ENCODE measurements around the gene BCKDHB.

Gene BCKDHB

GRCh38 chr6:80338201-80338836, 231.8 kb downstream of the BCKDHB start:
- no peak for DNase-seq

- DNase-seq: no peak
Observed at GRCh38 chr6:80339421-80339820, 232.9 kb downstream of the BCKDHB start.

GRCh38 chr6:80340280-80340679, 233.8 kb downstream of the BCKDHB start:
- DNase-seq: no peak

- no peak for DNase-seq
Observed at GRCh38 chr6:80340686-80341085, 234.2 kb downstream of the BCKDHB start.

- DNase-seq: no peak
Observed at GRCh38 chr6:80341330-80341729, 234.9 kb downstream of the BCKDHB start.

- DNase-seq: no peak
Observed at GRCh38 chr6:80343511-80343910, 237.0 kb downstream of the BCKDHB start.

- no peak for DNase-seq
Observed at GRCh38 chr6:80347101-80347500, 240.6 kb downstream of the BCKDHB start.

GRCh38 chr6:80348263-80348662, 241.8 kb downstream of the BCKDHB start:
- DNase-seq: no peak

- no peak for DNase-seq
Observed at GRCh38 chr6:80356000-80356399, 249.5 kb downstream of the BCKDHB start.

GRCh38 chr6:80356545-80356944, 250.1 kb downstream of the BCKDHB start:
- no peak for DNase-seq

GRCh38 chr6:80357081-80357480, 250.6 kb downstream of the BCKDHB start:
- no peak for DNase-seq

- DNase-seq: no peak
Observed at GRCh38 chr6:80357674-80358073, 251.2 kb downstream of the BCKDHB start.

- no peak for DNase-seq
Observed at GRCh38 chr6:80363501-80364122, 257.1 kb downstream of the BCKDHB start.

GRCh38 chr6:80364149-80364548, 257.7 kb downstream of the BCKDHB start:
- no peak for DNase-seq

GRCh38 chr6:80366051-80366450, 259.6 kb downstream of the BCKDHB start:
- no peak for DNase-seq

- no peak for DNase-seq
Observed at GRCh38 chr6:80366714-80367113, 260.2 kb downstream of the BCKDHB start.

- DNase-seq: no peak
Observed at GRCh38 chr6:80376411-80376810, 269.9 kb downstream of the BCKDHB start.

GRCh38 chr6:80380566-80380965, 274.1 kb downstream of the BCKDHB start:
- DNase-seq: no peak

- no peak for DNase-seq
Observed at GRCh38 chr6:80382811-80383210, 276.3 kb downstream of the BCKDHB start.

GRCh38 chr6:80388507-80388906, 282.0 kb downstream of the BCKDHB start:
- DNase-seq: no peak
